ENCODE results near the gene TMC8.
"Not testable (repeated sequence)": the region's sequence is repeated elsewhere in the genome, so short reads cannot be mapped to it uniquely, and the experiment has no call there.

TMC8 gene

GRCh38 chr17:78115803-78116202 is 14.8 kb upstream of the TMC8 start:
- not testable (repeated sequence) for H3K27ac Mint-ChIP-seq, H3K4me3 Mint-ChIP-seq, H3K36me3 Mint-ChIP-seq, H3K27me3 Mint-ChIP-seq, H3K9me3 Mint-ChIP-seq
- H3K4me1 Mint-ChIP-seq = peaks cover 43% of the 10 kb centered on the region

GRCh38 chr17:78116411-78116810 is 14.2 kb upstream of the TMC8 start:
- peaks cover 48% of the 10 kb centered on the region for H3K4me1 Mint-ChIP-seq
- H3K36me3 Mint-ChIP-seq = peaks cover 2% of the 10 kb centered on the region
- no peaks in the 10 kb centered on the region for H3K27me3 Mint-ChIP-seq
- no peak overlapping the region for H3K27ac Mint-ChIP-seq
- no peak overlapping the region for H3K4me3 Mint-ChIP-seq
- no peaks in the 10 kb centered on the region for H3K9me3 Mint-ChIP-seq

GRCh38 chr17:78117027-78117981 is 13.3 kb upstream of the TMC8 start:
- H3K4me1 Mint-ChIP-seq = peaks cover 57% of the 10 kb centered on the region
- H3K27me3 Mint-ChIP-seq = no peaks in the 10 kb centered on the region
- H3K27ac Mint-ChIP-seq = peak overlapping the region; percentile 30
- no peak overlapping the region for H3K4me3 Mint-ChIP-seq
- H3K36me3 Mint-ChIP-seq = peaks cover 2% of the 10 kb centered on the region
- no peaks in the 10 kb centered on the region for H3K9me3 Mint-ChIP-seq

GRCh38 chr17:78118801-78119241 is 11.8 kb upstream of the TMC8 start:
- no peaks in the 10 kb centered on the region for H3K27me3 Mint-ChIP-seq
- no peak overlapping the region for H3K4me3 Mint-ChIP-seq
- peaks cover 9% of the 10 kb centered on the region for H3K36me3 Mint-ChIP-seq
- no peaks in the 10 kb centered on the region for H3K9me3 Mint-ChIP-seq
- no peak overlapping the region for H3K27ac Mint-ChIP-seq
- peaks cover 60% of the 10 kb centered on the region for H3K4me1 Mint-ChIP-seq

- Mint-ChIP-seq H3K36me3 (peaks cover 10% of the 10 kb centered on the region), H3K27me3 (no peaks in the 10 kb centered on the region), H3K9me3 (no peaks in the 10 kb centered on the region), H3K27ac (no peak overlapping the region), H3K4me1 (peaks cover 55% of the 10 kb centered on the region), H3K4me3 (peak overlapping the region; percentile 76)
These were observed 10.0 kb upstream of the TMC8 start for GRCh38 chr17:78120537-78120936.

GRCh38 chr17:78120971-78121800 is 9.4 kb upstream of the TMC8 start:
- no peaks in the 10 kb centered on the region for H3K9me3 Mint-ChIP-seq
- H3K27ac Mint-ChIP-seq = peak overlapping the region; percentile 87
- H3K36me3 Mint-ChIP-seq = peaks cover 10% of the 10 kb centered on the region
- peak overlapping the region; percentile 76 for H3K4me3 Mint-ChIP-seq
- H3K4me1 Mint-ChIP-seq = peaks cover 59% of the 10 kb centered on the region
- no peaks in the 10 kb centered on the region for H3K27me3 Mint-ChIP-seq

- peak overlapping the region; percentile 76 for H3K4me3 Mint-ChIP-seq
- peaks cover 65% of the 10 kb centered on the region for H3K4me1 Mint-ChIP-seq
- H3K36me3 Mint-ChIP-seq = peaks cover 10% of the 10 kb centered on the region
- no peaks in the 10 kb centered on the region for H3K27me3 Mint-ChIP-seq
- no peaks in the 10 kb centered on the region for H3K9me3 Mint-ChIP-seq
- H3K27ac Mint-ChIP-seq = peak overlapping the region; percentile 87
These were observed 8.8 kb upstream of the TMC8 start for GRCh38 chr17:78121801-78122215.

GRCh38 chr17:78122216-78122930 is 8.2 kb upstream of the TMC8 start:
- H3K4me3 Mint-ChIP-seq = peak overlapping the region; percentile 76
- no peaks in the 10 kb centered on the region for H3K27me3 Mint-ChIP-seq
- peak overlapping the region; percentile 87 for H3K27ac Mint-ChIP-seq
- peaks cover 67% of the 10 kb centered on the region for H3K4me1 Mint-ChIP-seq
- peaks cover 10% of the 10 kb centered on the region for H3K36me3 Mint-ChIP-seq
- H3K9me3 Mint-ChIP-seq = no peaks in the 10 kb centered on the region

- H3K4me1 Mint-ChIP-seq = peaks cover 69% of the 10 kb centered on the region
- no peaks in the 10 kb centered on the region for H3K27me3 Mint-ChIP-seq
- peaks cover 10% of the 10 kb centered on the region for H3K36me3 Mint-ChIP-seq
- peak overlapping the region; percentile 72 for H3K27ac Mint-ChIP-seq
- H3K4me3 Mint-ChIP-seq = peak overlapping the region; percentile 76
- H3K9me3 Mint-ChIP-seq = no peaks in the 10 kb centered on the region
These were observed 7.7 kb upstream of the TMC8 start for GRCh38 chr17:78122931-78123249.

- Mint-ChIP-seq H3K4me1 (peaks cover 66% of the 10 kb centered on the region), H3K9me3 (no peaks in the 10 kb centered on the region), H3K36me3 (peaks cover 10% of the 10 kb centered on the region), H3K4me3 (peak overlapping the region; percentile 76), H3K27ac (peak overlapping the region; percentile 72), H3K27me3 (no peaks in the 10 kb centered on the region)
These were observed 7.2 kb upstream of the TMC8 start for GRCh38 chr17:78123258-78123929.

GRCh38 chr17:78124081-78124835 is 6.3 kb upstream of the TMC8 start:
- H3K36me3 Mint-ChIP-seq = peaks cover 10% of the 10 kb centered on the region
- H3K9me3 Mint-ChIP-seq = no peaks in the 10 kb centered on the region
- peaks cover 73% of the 10 kb centered on the region for H3K4me1 Mint-ChIP-seq
- no peak overlapping the region for H3K27ac Mint-ChIP-seq
- peak overlapping the region; percentile 65 for H3K4me3 Mint-ChIP-seq
- no peaks in the 10 kb centered on the region for H3K27me3 Mint-ChIP-seq

- Mint-ChIP-seq H3K27ac (peak overlapping the region; percentile 12), H3K4me3 (peak overlapping the region; percentile 72), H3K27me3 (no peaks in the 10 kb centered on the region), H3K4me1 (peaks cover 78% of the 10 kb centered on the region), H3K36me3 (peaks cover 10% of the 10 kb centered on the region), H3K9me3 (no peaks in the 10 kb centered on the region)
These were observed 5.8 kb upstream of the TMC8 start for GRCh38 chr17:78124836-78125137.

- Mint-ChIP-seq H3K27ac (peak overlapping the region; percentile 35), H3K27me3 (no peaks in the 10 kb centered on the region), H3K36me3 (peaks cover 10% of the 10 kb centered on the region), H3K4me1 (peaks cover 81% of the 10 kb centered on the region), H3K4me3 (peak overlapping the region; percentile 72), H3K9me3 (no peaks in the 10 kb centered on the region)
These were observed 5.2 kb upstream of the TMC8 start for GRCh38 chr17:78125138-78125913.

All from activated naive CD4-positive, alpha-beta T cell treated with anti-CD3 and anti-CD28 coated beads, Interleukin-2, amount 50 U/mL, for 24 hours (primary cell).